ENCODE data around the gene ZNF503.

Gene ZNF503

GRCh38 chr10:75431180-75432111 lies 29.9 kb upstream of the ZNF503 start, which contains the start of gene LRMDA:
Gene LRMDA (plus strand): TSS chr10:75431624.
- peak; percentile 27 for DNase-seq (ENCODE audit: low spot score)

GRCh38 chr10:75430000-75430763 lies 28.6 kb upstream of the ZNF503 start:
- no peak for DNase-seq (ENCODE audit: low spot score)

- no peak for DNase-seq (ENCODE audit: low spot score)
Observed at GRCh38 chr10:75429159-75429827, 27.7 kb upstream of the ZNF503 start.

- DNase-seq (ENCODE audit: low spot score), result no peak
Observed at GRCh38 chr10:75428434-75429158, 27.0 kb upstream of the ZNF503 start.

- DNase-seq (ENCODE audit: low spot score), result no peak
Observed at GRCh38 chr10:75427951-75428350, 26.4 kb upstream of the ZNF503 start.

GRCh38 chr10:75426880-75427279 lies 25.3 kb upstream of the ZNF503 start:
- DNase-seq (ENCODE audit: low spot score), result no peak

- DNase-seq (ENCODE audit: low spot score), result no peak
Observed at GRCh38 chr10:75425291-75426079, 23.9 kb upstream of the ZNF503 start.

- DNase-seq (ENCODE audit: low spot score), result no peak
Observed at GRCh38 chr10:75424571-75424970, 23.0 kb upstream of the ZNF503 start.

GRCh38 chr10:75422913-75423312 lies 21.3 kb upstream of the ZNF503 start:
- DNase-seq (ENCODE audit: low spot score), result no peak

GRCh38 chr10:75418712-75419111 lies 17.1 kb upstream of the ZNF503 start:
- DNase-seq (ENCODE audit: low spot score), result no peak

GRCh38 chr10:75418293-75418692 lies 16.7 kb upstream of the ZNF503 start:
- no peak for DNase-seq (ENCODE audit: low spot score)

GRCh38 chr10:75417522-75417927 lies 16.0 kb upstream of the ZNF503 start:
- DNase-seq (ENCODE audit: low spot score), result no peak

- no peak for DNase-seq (ENCODE audit: low spot score)
Observed at GRCh38 chr10:75414527-75414926, 13.0 kb upstream of the ZNF503 start.

GRCh38 chr10:75410132-75411005 lies 8.8 kb upstream of the ZNF503 start:
- no peak for DNase-seq (ENCODE audit: low spot score)

- DNase-seq (ENCODE audit: low spot score), result peak; percentile 89
Observed at GRCh38 chr10:75408911-75409885, 7.6 kb upstream of the ZNF503 start.

GRCh38 chr10:75408509-75408875 lies 6.9 kb upstream of the ZNF503 start:
- DNase-seq (ENCODE audit: low spot score), result no peak

GRCh38 chr10:75407713-75408508 lies 6.3 kb upstream of the ZNF503 start:
- DNase-seq (ENCODE audit: low spot score), result no peak

- no peak for DNase-seq (ENCODE audit: low spot score)
Observed at GRCh38 chr10:75407224-75407712, 5.7 kb upstream of the ZNF503 start.

Data from D341Med (cell line).